Uterus (tissue), 4 donors: Measurements from ENCODE around the gene CACNA1B. TPM values are rescaled to one million over a fixed set of nuclear protein-coding genes. Genes with fewer than 3 reads are reported as not detected.

Experiments used
- DNase-seq, 2 donors: peaks; one replicate each; pipeline ENCODE4 v3.0.0-alpha.2; 2019 to 2020
- H3K27ac ChIP-seq, 2 donors: fragments of 200-600 bp; sonication (generic); 1 replicate in 1 of 2; 2 replicates in 1 of 2; pipeline ENCODE4 v1.5.1; 2016 to 2018
- H3K27me3 ChIP-seq, 2 donors: fragments of 200-600 bp; sonication (generic); one replicate each; pipeline ENCODE4 v1.5.1; 2018 to 2019; ENCODE audit warnings: control low read depth in 1 of 2
- H3K36me3 ChIP-seq, 2 donors: fragments of 200-600 bp; sonication (generic); one replicate each; pipeline ENCODE4 v1.5.1; 2019; ENCODE audit warnings: control low read depth in 1 of 2
- H3K4me1 ChIP-seq, 2 donors: fragments of 200-600 bp; sonication (generic); one replicate each; pipeline ENCODE4 v1.5.1; 2018 to 2019; ENCODE audit warnings: control low read depth in 1 of 2
- H3K4me3 ChIP-seq, 2 donors: fragments of 200-600 bp; sonication (generic); 1 replicate in 1 of 2; 2 replicates in 1 of 2; pipeline ENCODE4 v1.5.1; 2018 to 2019; ENCODE audit warnings: mild to moderate bottlenecking in 1 of 2
- H3K9me3 ChIP-seq, 2 donors: fragments of 200-600 bp; sonication (generic); one replicate each; pipeline ENCODE4 v1.5.1; 2019; ENCODE audit warnings: control low read depth in 1 of 2
- CTCF ChIP-seq, 4 experiments: fragments of 200-600 bp in 2 of 4; fragments of 450-650 bp in 2 of 4; sonication (generic) in 2 of 4; IDR thresholded peaks; one replicate each; pipeline ENCODE4 v1.5.1; 2016 to 2019; ENCODE audit warnings: antibody characterized with exemption in 4 of 4, mild to moderate bottlenecking in 2 of 4, moderate library complexity in 1 of 4
- POLR2A ChIP-seq, 2 donors: fragments of 450-650 bp; IDR thresholded peaks; one replicate each; pipeline ENCODE4 v1.6.1; 2016; ENCODE audit warnings: antibody characterized with exemption in 2 of 2, mild to moderate bottlenecking in 1 of 2, moderate library complexity in 1 of 2
- intact Hi-C: fragments of 100-400 bp; cut with DNase I; formaldehyde crosslinking; loops from one replicate; pipeline ENCODE4 v1.15.1; 2023; ENCODE audit warnings: low total_unique reads
- total RNA-seq, 4 donors: library from RNA; depleted of rRNA in 3 of 4; stranded (reverse); fragments of >200 nt in 3 of 4; gene quantifications; one replicate each; pipeline versions ENCODE4 v1.1.0 to v1.2.4, GENCODE V29; 2014 to 2023
- donor health status: DM: yes; HTN: yes; CAD: no.

The CACNA1B gene
- total RNA-seq, 4 donors from 2014 or later = 0.12 to 0.97 TPM; not detected in 2

- no peak for DNase-seq
- Histone ChIP-seq H3K9me3 (no peaks in the 10 kb centered on the region), H3K4me1 (no peaks in the 10 kb centered on the region), H3K4me3 (no peak overlapping the region), H3K36me3 (no peaks in the 10 kb centered on the region), H3K27ac (no peak overlapping the region), H3K27me3 (no peaks in the 10 kb centered on the region)
- TF ChIP-seq POLR2A (IDR thresholded peaks at IDR 0.05) = no peak
- TF ChIP-seq CTCF (IDR thresholded peaks at IDR 0.05) = no peak
- intact Hi-C loops = no loop called here
These were observed 175.2 kb downstream of the CACNA1B start for GRCh38 chr9:138052635-138053320.

- intact Hi-C loops = no loop called here
- Histone ChIP-seq H3K27me3 (no peaks in the 10 kb centered on the region), H3K4me1 (no peaks in the 10 kb centered on the region), H3K27ac (no peak overlapping the region), H3K9me3 (no peaks in the 10 kb centered on the region), H3K36me3 (no peaks in the 10 kb centered on the region), H3K4me3 (no peak overlapping the region)
- TF ChIP-seq POLR2A (IDR thresholded peaks at IDR 0.05) (no peak), CTCF (IDR thresholded peaks at IDR 0.05) (no peak)
- no peak for DNase-seq
These were observed 175.8 kb downstream of the CACNA1B start for GRCh38 chr9:138053321-138053868.

- no peak overlapping the region for H3K27ac ChIP-seq
- intact Hi-C loops = no loop called here
These were observed 176.6 kb downstream of the CACNA1B start for GRCh38 chr9:138053996-138054752.

GRCh38 chr9:138057726-138058125, 180.1 kb downstream of the CACNA1B start:
- H3K4me1 ChIP-seq = no peaks in the 10 kb centered on the region
- no peaks in the 10 kb centered on the region for H3K27me3 ChIP-seq
- H3K27ac ChIP-seq = no peak overlapping the region
- no peak for TF ChIP-seq CTCF (IDR thresholded peaks at IDR 0.05)
- no peak for TF ChIP-seq POLR2A (IDR thresholded peaks at IDR 0.05)
- no peak overlapping the region for H3K4me3 ChIP-seq
- H3K36me3 ChIP-seq = no peaks in the 10 kb centered on the region
- H3K9me3 ChIP-seq = no peaks in the 10 kb centered on the region
- DNase-seq = no peak
- intact Hi-C loops = no loop called here

More at GRCh38 chr9:138053996-138054752, 176.6 kb downstream of the CACNA1B start:
- Histone ChIP-seq H3K27me3 (no peaks in the 10 kb centered on the region), H3K4me3 (no peak overlapping the region), H3K9me3 (no peaks in the 10 kb centered on the region), H3K36me3 (no peaks in the 10 kb centered on the region), H3K4me1 (no peaks in the 10 kb centered on the region)
- no peak for DNase-seq
- TF ChIP-seq CTCF (IDR thresholded peaks at IDR 0.05) = no peak
- TF ChIP-seq POLR2A (IDR thresholded peaks at IDR 0.05) = no peak

- intact Hi-C loops = no loop called here
- no peak for DNase-seq
These were observed 180.6 kb downstream of the CACNA1B start for GRCh38 chr9:138058181-138058580.

More at GRCh38 chr9:138058181-138058580, 180.6 kb downstream of the CACNA1B start:
- Histone ChIP-seq H3K4me1 (no peaks in the 10 kb centered on the region), H3K4me3 (no peak overlapping the region), H3K36me3 (no peaks in the 10 kb centered on the region), H3K27ac (no peak overlapping the region), H3K27me3 (no peaks in the 10 kb centered on the region), H3K9me3 (no peaks in the 10 kb centered on the region)
- no peak for TF ChIP-seq POLR2A (IDR thresholded peaks at IDR 0.05)
- no peak for TF ChIP-seq CTCF (IDR thresholded peaks at IDR 0.05)
